Astrocyte of the spinal cord (primary cell): ENCODE data around the gene SHTN1.

ENCODE experiments used
- DNase-seq: peaks from one replicate; pipeline ENCODE4 v3.0.0; 2011; ENCODE audit warnings: low read depth, low spot score
- H3K4me3 ChIP-seq: 2 replicates; pipeline ENCODE4 v1.5.1; 2011; ENCODE audit warnings: low read depth, mild to moderate bottlenecking, low read length, moderate library complexity
- in situ Hi-C: cut with HindIII; loops from 2 replicates; pipeline ENCODE4 v1.10.0; 2017; ENCODE audit warnings: low sequenced_read_pairs
- TF ChIP-seq, protein P1 (sequence below): IDR thresholded peaks from 2 replicates; pipeline ENCODE4 v1.5.1; 2012; ENCODE audit warnings: low read depth, mild to moderate bottlenecking, low read length, inconsistent platforms

SHTN1 gene, protein sequence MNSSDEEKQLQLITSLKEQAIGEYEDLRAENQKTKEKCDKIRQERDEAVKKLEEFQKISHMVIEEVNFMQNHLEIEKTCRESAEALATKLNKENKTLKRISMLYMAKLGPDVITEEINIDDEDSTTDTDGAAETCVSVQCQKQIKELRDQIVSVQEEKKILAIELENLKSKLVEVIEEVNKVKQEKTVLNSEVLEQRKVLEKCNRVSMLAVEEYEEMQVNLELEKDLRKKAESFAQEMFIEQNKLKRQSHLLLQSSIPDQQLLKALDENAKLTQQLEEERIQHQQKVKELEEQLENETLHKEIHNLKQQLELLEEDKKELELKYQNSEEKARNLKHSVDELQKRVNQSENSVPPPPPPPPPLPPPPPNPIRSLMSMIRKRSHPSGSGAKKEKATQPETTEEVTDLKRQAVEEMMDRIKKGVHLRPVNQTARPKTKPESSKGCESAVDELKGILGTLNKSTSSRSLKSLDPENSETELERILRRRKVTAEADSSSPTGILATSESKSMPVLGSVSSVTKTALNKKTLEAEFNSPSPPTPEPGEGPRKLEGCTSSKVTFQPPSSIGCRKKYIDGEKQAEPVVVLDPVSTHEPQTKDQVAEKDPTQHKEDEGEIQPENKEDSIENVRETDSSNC

DNA sequence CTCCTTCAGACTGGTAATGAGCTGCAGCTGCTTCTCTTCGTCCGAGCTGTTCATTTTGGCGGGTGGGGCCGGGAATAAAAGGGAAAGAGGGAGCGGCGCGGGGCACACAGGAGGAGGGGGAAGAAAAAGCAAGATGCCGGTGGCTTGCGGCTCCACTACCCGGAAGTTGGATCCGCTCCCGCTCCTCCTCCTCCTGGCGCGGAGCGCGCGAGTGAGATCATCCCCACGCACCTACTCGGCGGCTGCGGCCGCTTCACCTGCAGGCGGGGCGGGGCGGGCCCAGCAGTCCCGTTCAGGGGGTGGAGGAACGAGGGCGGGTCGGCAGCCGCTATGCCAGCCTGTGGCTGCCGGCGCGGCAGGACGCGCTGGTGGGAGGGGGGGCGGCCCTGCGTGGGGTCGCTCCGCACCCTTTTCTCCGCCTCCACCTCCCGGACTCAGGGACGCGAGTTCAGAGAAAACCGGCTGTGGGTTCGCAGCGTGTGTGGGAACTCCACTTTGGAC, at the start of gene SHTN1:
Gene SHTN1 (minus strand): TSS at position 162 of the 501 bp plus-strand sequence. CDS start 108 bp downstream, at position 54.
- TF ChIP-seq, protein P1, sequence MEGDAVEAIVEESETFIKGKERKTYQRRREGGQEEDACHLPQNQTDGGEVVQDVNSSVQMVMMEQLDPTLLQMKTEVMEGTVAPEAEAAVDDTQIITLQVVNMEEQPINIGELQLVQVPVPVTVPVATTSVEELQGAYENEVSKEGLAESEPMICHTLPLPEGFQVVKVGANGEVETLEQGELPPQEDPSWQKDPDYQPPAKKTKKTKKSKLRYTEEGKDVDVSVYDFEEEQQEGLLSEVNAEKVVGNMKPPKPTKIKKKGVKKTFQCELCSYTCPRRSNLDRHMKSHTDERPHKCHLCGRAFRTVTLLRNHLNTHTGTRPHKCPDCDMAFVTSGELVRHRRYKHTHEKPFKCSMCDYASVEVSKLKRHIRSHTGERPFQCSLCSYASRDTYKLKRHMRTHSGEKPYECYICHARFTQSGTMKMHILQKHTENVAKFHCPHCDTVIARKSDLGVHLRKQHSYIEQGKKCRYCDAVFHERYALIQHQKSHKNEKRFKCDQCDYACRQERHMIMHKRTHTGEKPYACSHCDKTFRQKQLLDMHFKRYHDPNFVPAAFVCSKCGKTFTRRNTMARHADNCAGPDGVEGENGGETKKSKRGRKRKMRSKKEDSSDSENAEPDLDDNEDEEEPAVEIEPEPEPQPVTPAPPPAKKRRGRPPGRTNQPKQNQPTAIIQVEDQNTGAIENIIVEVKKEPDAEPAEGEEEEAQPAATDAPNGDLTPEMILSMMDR, result no peak
- H3K4me3 ChIP-seq, result peak within 1 kb of the TSS; percentile 76
- in situ Hi-C loops, result no loop called here
- DNase-seq, result peak; percentile 54

GRCh38 chr10:117053482-117053881, 48.5 kb upstream of the SHTN1 start:
- DNase-seq, result no peak
- H3K4me3 ChIP-seq, result no peak overlapping the region
- in situ Hi-C loops, result no loop called here
- TF ChIP-seq, protein P1, result no peak

GRCh38 chr10:117047947-117048346, 43.0 kb upstream of the SHTN1 start:
- TF ChIP-seq, protein P1, result no peak
- H3K4me3 ChIP-seq, result no peak overlapping the region
- in situ Hi-C loops, result no loop called here
- DNase-seq, result no peak

- TF ChIP-seq, protein P1, result no peak
- DNase-seq, result no peak
- no peak overlapping the region for H3K4me3 ChIP-seq
- in situ Hi-C loops, result no loop called here
Measured at GRCh38 chr10:117016266-117016665, 11.3 kb upstream of the SHTN1 start.

DNA sequence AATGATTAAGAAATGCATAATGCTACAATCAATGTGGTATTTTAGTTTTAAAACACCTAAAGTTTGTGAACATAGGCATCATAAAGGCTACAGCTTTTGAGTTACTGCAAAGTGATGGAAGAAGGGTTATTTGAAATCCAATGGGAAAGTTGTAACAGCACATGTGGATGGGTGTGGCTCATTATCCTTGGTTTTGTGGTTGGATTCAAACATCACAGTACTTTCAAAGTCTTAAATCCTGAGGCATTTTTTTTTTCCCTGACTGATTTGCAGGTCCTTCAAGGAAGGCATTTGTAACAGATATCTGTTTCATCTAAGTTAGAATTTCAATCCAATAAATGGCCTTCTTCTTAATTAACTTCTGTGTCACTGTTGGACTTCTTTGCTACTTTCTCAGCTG, 9.8 kb upstream of the SHTN1 start:
- TF ChIP-seq, protein P1, result no peak
- DNase-seq, result no peak
- in situ Hi-C loops, result no loop called here
- H3K4me3 ChIP-seq, result no peak overlapping the region

DNA sequence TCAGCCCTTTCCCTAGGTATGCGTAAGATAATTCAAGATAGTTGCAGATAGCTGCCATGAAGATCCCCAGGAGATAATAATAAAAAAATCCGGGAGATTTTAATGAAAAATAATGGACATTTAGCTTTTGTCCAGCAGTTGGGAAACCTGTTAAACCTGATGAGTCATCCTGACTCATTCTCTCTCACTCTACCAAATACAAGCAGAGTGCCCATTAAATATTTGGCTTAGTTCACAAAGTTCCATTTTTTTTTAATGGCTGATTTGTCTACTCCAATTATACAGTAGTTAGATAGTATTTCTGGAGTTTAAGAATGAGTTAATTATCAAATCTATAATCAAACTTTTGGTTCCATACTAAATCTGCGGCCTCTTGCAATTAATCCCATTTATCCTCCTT, 2.1 kb upstream of the SHTN1 start:
- H3K4me3 ChIP-seq, result no peak overlapping the region
- TF ChIP-seq, protein P1, result no peak
- in situ Hi-C loops, result no loop called here
- DNase-seq, result peak; percentile 72
